ENCODE results near the gene PEPD.

The PEPD gene

GRCh38 chr19:33349319-33350289 is 172.0 kb downstream of the PEPD start:
- no peak for DNase-seq

DNA sequence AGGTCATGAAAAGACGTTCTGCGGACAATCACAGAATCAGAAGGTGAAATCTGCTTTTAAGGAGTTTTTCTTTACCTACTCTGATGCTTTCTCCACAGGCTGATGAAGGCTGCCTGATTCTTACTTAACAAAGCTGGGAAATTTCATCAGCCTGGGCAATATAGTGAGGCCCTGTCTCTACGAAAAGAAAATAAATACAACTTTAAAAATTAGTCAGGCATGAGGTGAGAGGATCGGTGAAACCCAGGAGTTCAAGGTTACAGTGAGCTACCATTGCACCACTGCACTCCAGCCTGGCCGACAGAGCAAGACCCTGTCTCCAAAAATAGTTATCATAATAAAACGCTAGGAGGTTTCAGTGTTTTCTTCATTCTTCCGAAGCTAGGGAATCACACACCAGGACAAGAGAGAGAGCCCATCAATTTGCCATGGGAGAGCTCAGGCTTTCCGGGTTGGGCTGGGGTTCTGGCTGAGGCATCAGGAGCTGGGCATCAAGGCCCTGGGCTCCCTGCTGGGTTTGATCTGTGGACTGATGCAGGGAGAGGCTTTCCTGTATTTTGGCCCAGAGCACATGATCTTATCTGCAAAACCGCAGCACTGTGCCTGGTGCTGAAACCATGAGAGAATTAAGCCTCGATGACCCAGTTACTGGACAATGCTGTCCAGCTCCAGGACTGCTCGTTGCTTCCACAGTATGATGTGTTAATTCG is 173.1 kb downstream of the PEPD start:
- DNase-seq: no peak

- no peak for DNase-seq
Measured at GRCh38 chr19:33347300-33347699, 174.3 kb downstream of the PEPD start.

- no peak for DNase-seq
Measured at GRCh38 chr19:33346665-33347064, 174.9 kb downstream of the PEPD start.

DNA sequence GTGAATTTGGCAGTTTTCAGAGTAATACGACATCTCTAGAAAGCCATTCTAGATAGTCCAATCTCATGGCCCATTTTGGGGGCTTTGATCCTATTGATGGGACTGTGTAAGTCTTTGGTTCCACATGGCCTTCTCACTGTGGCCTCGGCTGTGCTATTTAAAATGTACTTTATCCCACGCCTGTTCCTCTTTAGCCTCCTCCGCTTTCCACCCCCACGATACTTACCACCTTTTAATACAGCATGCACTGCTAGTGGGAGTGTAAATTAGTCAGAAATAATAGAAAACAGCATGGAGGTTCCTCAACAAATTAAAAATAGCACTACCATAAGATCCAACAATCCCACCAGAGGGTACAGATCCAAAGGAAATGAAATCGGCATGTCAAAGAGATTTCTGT is 176.4 kb downstream of the PEPD start:
- DNase-seq: no peak

DNA sequence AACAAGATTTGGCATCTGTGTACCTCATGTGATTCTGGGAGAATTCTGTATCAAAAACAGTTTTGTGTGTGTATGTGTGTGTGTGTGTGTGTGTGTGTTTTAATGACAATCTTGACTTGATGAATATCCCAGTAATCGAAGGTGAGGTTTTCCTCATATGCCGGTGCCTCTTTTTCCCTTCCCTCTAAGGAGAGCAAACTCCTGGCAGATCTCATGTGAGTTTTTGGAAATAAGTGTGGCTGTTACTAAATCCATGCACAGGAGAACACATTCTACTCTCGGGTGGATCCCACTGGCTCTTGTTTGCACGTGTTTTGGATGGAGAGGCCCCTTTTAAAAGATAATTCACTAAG is 177.0 kb downstream of the PEPD start:
- DNase-seq: no peak

DNA sequence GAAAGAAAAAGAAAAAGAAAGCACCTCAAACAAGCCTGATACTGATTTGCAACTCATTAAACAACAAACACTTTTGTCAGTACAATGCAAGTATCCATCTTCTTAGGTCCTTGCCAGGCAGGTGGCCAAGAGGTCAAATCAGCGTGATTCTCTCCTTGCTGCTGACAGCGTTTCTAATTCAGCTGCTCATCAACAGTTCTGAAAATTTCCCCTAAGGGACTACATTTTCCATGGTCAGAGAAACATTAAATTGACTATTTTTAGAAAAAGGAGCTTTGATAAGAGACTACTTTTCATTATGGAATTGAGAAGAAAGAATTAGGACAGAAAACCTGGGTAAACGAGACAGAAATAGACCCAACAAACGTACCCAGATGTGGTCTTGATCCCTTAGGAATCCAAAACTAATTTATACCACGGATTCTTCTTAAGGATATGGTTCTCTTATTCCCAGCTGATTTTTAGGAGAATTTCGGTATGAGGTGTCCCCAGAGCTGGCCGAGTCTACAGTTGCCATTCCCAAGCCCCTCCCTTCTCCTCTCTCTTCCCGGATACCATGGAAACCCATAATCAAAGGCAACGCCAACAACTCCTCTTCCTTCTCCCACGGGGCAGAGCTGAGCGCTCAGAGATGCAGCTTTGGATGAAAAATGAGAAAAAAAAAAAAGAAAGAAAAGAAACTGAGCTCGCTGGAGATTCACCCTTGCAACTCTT is 177.6 kb downstream of the PEPD start:
- no peak for DNase-seq

DNA sequence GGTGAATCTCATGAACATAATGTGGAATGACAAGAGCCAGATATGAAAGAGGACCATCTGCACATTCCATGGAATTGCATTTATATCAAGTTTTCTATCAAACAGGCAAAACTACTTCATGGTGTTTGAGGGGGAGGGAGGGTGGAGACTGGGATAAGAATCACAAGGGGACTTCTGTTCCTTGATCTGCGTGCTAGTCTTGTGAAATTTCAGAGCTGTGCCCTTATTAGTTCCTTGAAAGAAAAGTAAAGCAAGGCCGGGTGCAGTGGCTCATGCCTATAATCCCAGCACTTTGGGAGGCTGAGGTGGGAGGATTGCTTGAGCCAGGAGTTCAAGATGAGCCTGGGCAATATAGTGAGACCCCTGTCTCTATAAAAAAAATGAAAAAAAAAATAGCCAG is 178.3 kb downstream of the PEPD start:
- DNase-seq: no peak

- no peak for DNase-seq
Measured at GRCh38 chr19:33340991-33341390, 180.6 kb downstream of the PEPD start.

DNA sequence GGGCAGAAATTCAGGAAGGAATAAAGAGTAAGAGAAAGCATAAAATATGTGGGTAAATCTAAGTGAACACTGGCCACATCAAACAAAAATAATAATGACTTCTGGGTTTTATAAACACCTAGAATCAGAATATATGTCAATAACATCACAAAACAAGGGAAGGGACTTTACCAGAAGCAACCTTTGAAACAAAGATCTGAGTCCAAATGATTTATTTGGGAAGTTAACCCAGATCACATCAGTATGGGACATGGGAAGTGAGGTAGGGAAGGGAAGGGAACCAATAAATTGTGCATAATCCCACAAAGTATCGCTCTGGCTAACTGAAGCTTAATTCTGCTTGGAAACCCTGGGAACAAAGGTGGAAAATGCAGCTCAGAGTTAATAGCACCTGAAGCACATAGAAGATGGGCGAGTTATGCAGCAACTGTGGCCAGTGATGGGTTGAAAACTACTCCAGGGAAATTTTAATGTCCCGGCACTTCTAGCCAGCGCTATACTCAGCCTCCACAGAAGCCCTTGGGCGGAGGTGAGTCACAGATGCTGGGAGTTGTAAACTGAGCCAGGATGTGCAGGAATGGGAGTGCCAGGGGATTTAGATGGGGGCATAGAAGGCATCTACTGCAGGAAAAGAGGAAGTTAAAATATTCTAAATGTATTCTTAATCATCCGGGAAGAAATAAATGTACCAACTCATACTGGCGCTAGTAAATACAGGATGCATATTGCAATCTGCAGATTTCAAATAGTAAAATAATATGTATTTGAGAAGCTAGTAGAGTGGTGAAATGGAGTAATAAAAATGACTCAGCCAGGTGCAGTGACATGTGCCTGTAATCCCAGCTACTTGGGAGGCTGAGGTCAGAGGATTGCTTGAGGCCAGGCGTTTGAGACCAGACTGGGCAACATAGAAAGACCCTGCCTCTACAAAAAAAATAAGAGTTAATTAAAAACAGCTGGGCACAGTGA is 182.3 kb downstream of the PEPD start:
- no peak for DNase-seq
